ENCODE data around the gene FNIP2. TPM values are rescaled to one million over a fixed set of nuclear protein-coding genes. Genes with fewer than 3 reads are reported as not detected.

FNIP2 gene
- total and polyA plus RNA-seq, 7 donors: 15.6 to 92.1 (median 33.3) TPM

DNA sequence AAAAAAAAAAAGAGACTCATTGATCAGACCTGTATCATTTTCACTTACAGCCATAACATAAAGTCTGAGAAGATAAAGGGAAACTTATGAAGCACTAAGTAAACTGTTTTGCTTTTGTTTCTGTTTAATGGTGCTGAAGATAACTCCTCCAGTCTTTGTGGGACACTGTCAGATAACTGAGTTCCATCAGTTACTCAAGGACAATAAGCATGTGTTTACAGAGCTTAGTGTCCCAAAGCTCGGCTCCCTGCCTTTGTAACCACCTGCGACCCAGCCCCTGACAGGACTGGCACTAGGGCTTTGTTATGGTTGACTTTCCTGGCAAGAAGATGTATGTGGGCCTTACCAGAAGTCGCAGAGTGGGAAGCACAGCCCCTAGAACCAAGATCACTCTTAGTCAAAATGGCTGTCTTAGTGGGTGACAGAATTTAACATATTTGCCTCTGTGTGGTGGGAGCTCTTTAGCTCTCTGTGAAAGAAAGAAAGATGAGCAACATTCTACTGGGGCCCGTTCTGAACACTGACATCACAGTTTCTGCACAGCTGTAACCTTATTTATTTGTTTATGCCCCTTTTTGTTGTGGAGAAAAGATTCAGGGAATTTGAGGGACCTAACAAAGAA is 68.1 kb downstream of the FNIP2 start:
- TF ChIP-seq, protein P1, sequence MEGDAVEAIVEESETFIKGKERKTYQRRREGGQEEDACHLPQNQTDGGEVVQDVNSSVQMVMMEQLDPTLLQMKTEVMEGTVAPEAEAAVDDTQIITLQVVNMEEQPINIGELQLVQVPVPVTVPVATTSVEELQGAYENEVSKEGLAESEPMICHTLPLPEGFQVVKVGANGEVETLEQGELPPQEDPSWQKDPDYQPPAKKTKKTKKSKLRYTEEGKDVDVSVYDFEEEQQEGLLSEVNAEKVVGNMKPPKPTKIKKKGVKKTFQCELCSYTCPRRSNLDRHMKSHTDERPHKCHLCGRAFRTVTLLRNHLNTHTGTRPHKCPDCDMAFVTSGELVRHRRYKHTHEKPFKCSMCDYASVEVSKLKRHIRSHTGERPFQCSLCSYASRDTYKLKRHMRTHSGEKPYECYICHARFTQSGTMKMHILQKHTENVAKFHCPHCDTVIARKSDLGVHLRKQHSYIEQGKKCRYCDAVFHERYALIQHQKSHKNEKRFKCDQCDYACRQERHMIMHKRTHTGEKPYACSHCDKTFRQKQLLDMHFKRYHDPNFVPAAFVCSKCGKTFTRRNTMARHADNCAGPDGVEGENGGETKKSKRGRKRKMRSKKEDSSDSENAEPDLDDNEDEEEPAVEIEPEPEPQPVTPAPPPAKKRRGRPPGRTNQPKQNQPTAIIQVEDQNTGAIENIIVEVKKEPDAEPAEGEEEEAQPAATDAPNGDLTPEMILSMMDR (IDR thresholded peaks at IDR 0.05): no peak
- Histone ChIP-seq H3K27ac (no peak overlapping the region), H3K4me3 (no peak overlapping the region), H3K4me1 (peaks cover 17% of the 10 kb centered on the region), H3K9me3 (no peaks in the 10 kb centered on the region), H3K27me3 (ENCODE audit: insufficient read depth in 3 of 3, low read length in 2 of 3) (no peaks in the 10 kb centered on the region), H3K36me3 (ENCODE audit: insufficient read depth in 1 of 2, low read depth in 1 of 2) (peaks cover 9 to 91% of the 10 kb centered on the region in 2 donors)
- no peak for ATAC-seq
- DNase-seq: no peak
- intact Hi-C loops (cut with DNase I): no loop called here
- 85 to 93% (median 86%) methylated on average over 4 of the region's 4 CpGs for WGBS, 3 donors

DNA sequence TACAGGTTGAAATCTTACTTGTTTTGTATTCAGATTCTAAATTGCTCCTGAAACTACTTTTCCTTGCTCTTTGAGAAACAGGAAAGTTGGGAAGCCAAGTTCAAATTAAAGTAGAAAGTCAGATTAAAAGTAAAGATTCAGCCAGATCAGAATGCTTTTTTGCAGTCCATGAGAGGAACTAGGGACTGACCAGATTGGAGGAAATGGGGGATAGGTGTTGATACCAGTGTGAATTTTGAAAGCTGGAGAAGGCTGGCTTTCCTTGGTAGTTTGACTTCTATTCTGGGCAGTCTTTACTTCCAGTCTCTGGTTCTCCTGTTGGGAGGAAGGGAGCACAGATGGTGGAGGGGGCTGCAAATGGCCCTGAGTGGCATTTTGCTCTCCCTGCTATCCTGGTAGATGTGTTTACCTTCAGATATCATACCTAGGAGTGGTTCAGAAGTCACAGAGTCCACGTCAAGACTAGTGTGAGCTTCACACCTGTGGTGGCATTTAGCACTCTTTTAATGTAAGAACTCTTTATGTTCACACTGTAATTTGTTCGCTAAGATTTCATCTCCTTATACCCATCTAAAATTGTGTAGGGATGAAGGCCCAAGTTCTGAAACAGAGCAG is 68.8 kb downstream of the FNIP2 start:
- Histone ChIP-seq H3K4me3 (no peak overlapping the region), H3K9me3 (no peaks in the 10 kb centered on the region), H3K36me3 (ENCODE audit: insufficient read depth in 1 of 2, low read depth in 1 of 2) (peaks cover 6 to 84% of the 10 kb centered on the region in 2 donors), H3K27me3 (ENCODE audit: insufficient read depth in 3 of 3, low read length in 2 of 3) (no peaks in the 10 kb centered on the region), H3K27ac (no peak overlapping the region), H3K4me1 (peaks cover 18% of the 10 kb centered on the region)
- WGBS, 3 donors: 89 to 98% (median 91%) methylated on average over 2 of the region's 2 CpGs
- ATAC-seq (no peak), DNase-seq (no peak)
- TF ChIP-seq, protein P1 (IDR thresholded peaks at IDR 0.05): no peak
- intact Hi-C loops (cut with DNase I): no loop called here

- peaks cover 18% of the 10 kb centered on the region for H3K4me1 ChIP-seq
- no peak for DNase-seq
- no peaks in the 10 kb centered on the region for H3K9me3 ChIP-seq
- H3K27me3 ChIP-seq (ENCODE audit: insufficient read depth in 3 of 3, low read length in 2 of 3): no peaks in the 10 kb centered on the region
- H3K27ac ChIP-seq: peak overlapping the region; percentile 6
- no peak for ATAC-seq
- H3K36me3 ChIP-seq (ENCODE audit: insufficient read depth in 1 of 2, low read depth in 1 of 2): peaks cover 15 to 77% of the 10 kb centered on the region in 2 donors
- 97 to 99% (median 97%) methylated on average over 4 of the region's 4 CpGs for WGBS, 3 donors
- TF ChIP-seq, protein P1 (IDR thresholded peaks at IDR 0.05): no peak
- intact Hi-C loops (cut with DNase I): loop anchor here in 1 of 2 donors (5.0 kb wide), 1 partner anchor 73 kb away; the partner anchor contains the start of gene FNIP2
- H3K4me3 ChIP-seq: no peak overlapping the region
Observed at GRCh38 chr4:158840131-158840530, 71.3 kb downstream of the FNIP2 start.

GRCh38 chr4:158841540-158841939 is 72.7 kb downstream of the FNIP2 start:
- H3K36me3 ChIP-seq (ENCODE audit: insufficient read depth in 1 of 2, low read depth in 1 of 2): peaks cover 13 to 78% of the 10 kb centered on the region in 2 donors
- TF ChIP-seq, protein P1 (IDR thresholded peaks at IDR 0.05): no peak
- H3K4me1 ChIP-seq: peaks cover 10% of the 10 kb centered on the region
- DNase-seq (no peak), ATAC-seq (peak; percentile 60 to 96 (median 88))
- no peaks in the 10 kb centered on the region for H3K9me3 ChIP-seq
- no peak overlapping the region for H3K4me3 ChIP-seq
- intact Hi-C loops (cut with DNase I): loop anchor here in 1 of 2 donors (5.0 kb wide), 1 partner anchor 74 kb away; the partner anchor contains the start of gene FNIP2
- WGBS, 3 donors: 34 to 61% (median 38%) methylated on average over 3 of the region's 3 CpGs
- H3K27me3 ChIP-seq (ENCODE audit: insufficient read depth in 3 of 3, low read length in 2 of 3): no peaks in the 10 kb centered on the region
- H3K27ac ChIP-seq: peak overlapping the region; percentile 36
